Stimulated activated CD4-positive, alpha-beta T cell treated with anti-CD3 and anti-CD28 coated beads, Interleukin-2, amount 100 ng/mL, for 24 hours (primary cell): Measurements from ENCODE around the gene PLGRKT.
A peak's percentile ranks its signal among the peaks of the same experiment; 100 is the strongest.
"Not testable (repeated sequence)": the region's sequence is repeated elsewhere in the genome, so short reads cannot be mapped to it uniquely, and the experiment has no call there.

Experiments
- DNase-seq, 2 donors: peaks; one replicate each; pipeline ENCODE4 v3.0.0-alpha.2; 2020

Gene PLGRKT

GRCh38 chr9:5437254-5438216 is at the start of gene PLGRKT:
Gene PLGRKT, minus strand, starts transcription at chr9:5437925. Its CDS starts 5,948 bp downstream, at chr9:5431977.
- DNase-seq = peak; percentile 89 to 90

GRCh38 chr9:5486988-5487387 is 49.3 kb upstream of the PLGRKT start:
- DNase-seq = no peak

GRCh38 chr9:5485378-5486085 is 47.8 kb upstream of the PLGRKT start:
- no peak for DNase-seq

GRCh38 chr9:5483306-5483705 is 45.6 kb upstream of the PLGRKT start:
- DNase-seq = no peak

GRCh38 chr9:5482194-5482593 is 44.5 kb upstream of the PLGRKT start:
- DNase-seq = no peak

GRCh38 chr9:5481322-5482040 is 43.8 kb upstream of the PLGRKT start:
- no peak for DNase-seq

- DNase-seq = no peak
Measured at GRCh38 chr9:5480919-5481318, 43.2 kb upstream of the PLGRKT start.

GRCh38 chr9:5479994-5480694 is 42.4 kb upstream of the PLGRKT start:
- DNase-seq = no peak

GRCh38 chr9:5478206-5478605 is 40.5 kb upstream of the PLGRKT start:
- DNase-seq = no peak

GRCh38 chr9:5475611-5476010 is 37.9 kb upstream of the PLGRKT start:
- DNase-seq = not testable (repeated sequence)

- DNase-seq = no peak
Measured at GRCh38 chr9:5470816-5471215, 33.1 kb upstream of the PLGRKT start.

- DNase-seq = no peak
Measured at GRCh38 chr9:5470122-5470521, 32.4 kb upstream of the PLGRKT start.

- DNase-seq = no peak
Measured at GRCh38 chr9:5468850-5469249, 31.1 kb upstream of the PLGRKT start.

- no peak for DNase-seq
Measured at GRCh38 chr9:5466766-5467165, 29.0 kb upstream of the PLGRKT start.

GRCh38 chr9:5466005-5466404 is 28.3 kb upstream of the PLGRKT start:
- no peak for DNase-seq

- not testable (repeated sequence) for DNase-seq
Measured at GRCh38 chr9:5464831-5465330, 27.2 kb upstream of the PLGRKT start.

GRCh38 chr9:5460157-5460556 is 22.4 kb upstream of the PLGRKT start:
- no peak for DNase-seq

GRCh38 chr9:5459289-5459829 is 21.6 kb upstream of the PLGRKT start:
- peak; percentile 24 to 43 for DNase-seq

GRCh38 chr9:5455181-5455580 is 17.5 kb upstream of the PLGRKT start:
- DNase-seq = no peak

- DNase-seq = no peak
Measured at GRCh38 chr9:5453673-5454072, 15.9 kb upstream of the PLGRKT start.

- no peak for DNase-seq
Measured at GRCh38 chr9:5453004-5453403, 15.3 kb upstream of the PLGRKT start.

GRCh38 chr9:5452286-5452609 is 14.5 kb upstream of the PLGRKT start:
- no peak for DNase-seq
